HG03135 (cell line): ENCODE measurements around the gene RFX1.
"Not testable (repeated sequence)": the region's sequence is repeated elsewhere in the genome, so short reads cannot be mapped to it uniquely, and the experiment has no call there.

Experiments
- ATAC-seq: cut with Tn5 transposase; IDR thresholded peaks from one replicate; pipeline ENCODE4 v1.9.1; 2021; ENCODE audit warnings: mild to moderate bottlenecking, moderate library complexity; ENCODE audit not compliant: unreplicated experiment

Gene RFX1

GRCh38 chr19:13938301-13939064 lies 67.6 kb downstream of the RFX1 start, which contains the start of gene PODNL1:
PODNL1 (minus strand) TSS chr19:13938417; CDS start chr19:13938181, 236 bp downstream.
- ATAC-seq, result no peak

- ATAC-seq, result no peak
Observed at GRCh38 chr19:13937479-13938300, 68.4 kb downstream of the RFX1 start.

GRCh38 chr19:13935765-13936510 lies 70.2 kb downstream of the RFX1 start:
- no peak for ATAC-seq

DNA sequence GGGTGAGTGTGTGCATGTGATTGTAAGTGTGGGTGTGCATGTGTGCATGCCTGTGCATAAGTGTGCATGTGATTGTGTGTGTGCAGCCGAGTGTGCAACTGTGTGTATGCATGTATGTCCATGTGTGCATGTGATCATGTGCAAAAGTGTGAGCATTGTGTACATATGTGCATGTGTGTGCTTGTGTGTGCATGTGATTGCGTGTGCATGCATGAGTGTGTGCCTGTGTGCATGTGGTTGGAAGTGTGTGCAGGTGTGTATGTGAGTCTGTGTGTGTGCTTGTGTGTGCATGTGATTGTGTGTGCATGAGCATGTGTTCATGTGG lies 71.4 kb downstream of the RFX1 start:
- no peak for ATAC-seq

DNA sequence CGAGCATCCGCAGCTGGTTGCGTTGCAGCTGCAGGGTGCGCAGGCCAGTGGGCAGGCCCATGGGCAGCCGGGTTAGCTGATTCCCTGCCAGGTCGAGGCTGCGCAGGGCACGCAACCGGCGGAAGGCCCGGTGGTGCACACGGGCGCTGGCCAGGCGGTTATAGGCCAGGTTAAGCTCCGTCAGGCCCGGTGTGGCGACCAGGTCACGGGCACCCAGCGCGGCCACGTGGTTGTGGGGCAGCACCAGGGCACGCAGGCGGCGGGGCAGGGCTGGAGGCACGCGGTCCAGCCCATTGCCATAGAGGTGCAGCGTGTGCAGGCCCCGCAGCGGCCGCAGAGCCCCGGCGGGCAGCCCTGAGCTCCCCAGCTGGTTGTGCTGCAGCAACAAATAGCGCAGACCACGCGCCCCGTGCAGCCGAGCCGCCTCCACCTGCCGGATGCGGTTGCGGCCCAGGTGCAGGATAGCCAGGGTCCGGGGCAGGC lies 73.2 kb downstream of the RFX1 start:
- ATAC-seq, result no peak

DNA sequence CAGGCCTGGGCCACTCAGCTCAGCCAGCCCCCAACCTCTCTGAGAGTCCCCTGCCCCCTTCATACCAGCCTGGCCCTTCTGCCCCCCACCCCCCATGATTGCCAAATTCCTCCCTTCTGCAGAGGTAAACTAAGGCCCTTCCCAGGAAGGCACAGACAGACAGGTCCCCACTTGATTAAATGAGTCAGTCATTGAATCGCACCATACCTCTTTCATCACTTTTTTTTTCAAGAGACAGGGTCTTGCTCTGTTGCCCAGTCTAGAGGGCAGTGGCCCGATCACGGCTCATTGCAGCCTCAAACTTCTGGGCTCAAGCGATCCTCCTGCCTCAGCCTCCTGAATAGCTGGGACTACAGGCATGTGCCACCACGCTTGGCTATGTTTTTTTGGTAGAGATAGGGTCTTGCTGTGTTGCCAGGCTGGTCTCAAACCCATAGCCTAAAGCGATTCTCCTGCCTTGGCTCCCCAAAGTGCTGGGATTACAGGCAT lies 73.9 kb downstream of the RFX1 start:
- no peak for ATAC-seq

GRCh38 chr19:13931391-13932148 lies 74.5 kb downstream of the RFX1 start:
- no peak for ATAC-seq

GRCh38 chr19:13930402-13930801 lies 75.7 kb downstream of the RFX1 start:
- no peak for ATAC-seq

DNA sequence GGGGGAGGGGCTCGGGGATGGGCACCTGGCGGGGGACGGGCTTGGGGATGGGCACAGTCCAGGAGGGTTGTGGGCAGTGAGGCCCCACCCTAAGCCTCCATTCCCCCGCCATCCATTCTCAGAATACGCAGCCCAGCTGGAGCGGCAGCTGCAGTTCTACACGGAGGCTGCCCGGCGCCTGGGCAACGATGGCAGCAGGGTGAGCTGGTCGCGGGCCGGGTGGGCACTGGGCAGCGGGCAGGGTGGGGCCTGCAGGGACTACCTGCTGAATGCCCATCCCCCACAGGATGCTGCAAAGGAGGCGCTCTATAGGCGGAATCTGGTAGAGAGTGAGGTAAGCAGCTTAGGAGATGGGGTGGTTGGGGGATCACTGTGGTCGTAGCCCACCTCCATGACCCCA lies 76.2 kb downstream of the RFX1 start:
- ATAC-seq, result no peak

GRCh38 chr19:13929340-13929739 lies 76.8 kb downstream of the RFX1 start:
- no peak for ATAC-seq

DNA sequence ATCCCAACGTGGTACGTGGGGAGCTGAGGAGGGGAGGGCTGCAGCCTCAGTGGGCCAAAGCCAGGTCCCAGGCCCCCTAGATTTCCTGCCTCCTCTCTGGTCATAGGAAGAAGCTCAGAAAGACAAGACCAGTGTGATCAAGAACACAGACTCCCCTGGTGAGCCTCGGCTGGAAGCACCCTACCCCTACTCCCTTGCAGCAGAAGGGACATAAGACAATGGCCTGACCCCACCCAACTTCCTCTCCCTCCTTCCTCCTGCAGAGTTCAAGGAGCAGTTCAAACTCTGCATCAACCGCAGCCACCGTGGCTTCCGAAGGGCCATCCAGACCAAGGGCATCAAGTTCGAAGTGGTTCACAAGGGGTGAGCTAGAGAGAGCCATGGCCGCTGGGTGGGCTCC lies 79.4 kb downstream of the RFX1 start:
- no peak for ATAC-seq

GRCh38 chr19:13926010-13926409 lies 80.1 kb downstream of the RFX1 start:
- no peak for ATAC-seq

GRCh38 chr19:13923194-13923987 lies 82.7 kb downstream of the RFX1 start:
- ATAC-seq, result no peak

GRCh38 chr19:13922118-13922517 lies 84.0 kb downstream of the RFX1 start:
- ATAC-seq, result not testable (repeated sequence)

DNA sequence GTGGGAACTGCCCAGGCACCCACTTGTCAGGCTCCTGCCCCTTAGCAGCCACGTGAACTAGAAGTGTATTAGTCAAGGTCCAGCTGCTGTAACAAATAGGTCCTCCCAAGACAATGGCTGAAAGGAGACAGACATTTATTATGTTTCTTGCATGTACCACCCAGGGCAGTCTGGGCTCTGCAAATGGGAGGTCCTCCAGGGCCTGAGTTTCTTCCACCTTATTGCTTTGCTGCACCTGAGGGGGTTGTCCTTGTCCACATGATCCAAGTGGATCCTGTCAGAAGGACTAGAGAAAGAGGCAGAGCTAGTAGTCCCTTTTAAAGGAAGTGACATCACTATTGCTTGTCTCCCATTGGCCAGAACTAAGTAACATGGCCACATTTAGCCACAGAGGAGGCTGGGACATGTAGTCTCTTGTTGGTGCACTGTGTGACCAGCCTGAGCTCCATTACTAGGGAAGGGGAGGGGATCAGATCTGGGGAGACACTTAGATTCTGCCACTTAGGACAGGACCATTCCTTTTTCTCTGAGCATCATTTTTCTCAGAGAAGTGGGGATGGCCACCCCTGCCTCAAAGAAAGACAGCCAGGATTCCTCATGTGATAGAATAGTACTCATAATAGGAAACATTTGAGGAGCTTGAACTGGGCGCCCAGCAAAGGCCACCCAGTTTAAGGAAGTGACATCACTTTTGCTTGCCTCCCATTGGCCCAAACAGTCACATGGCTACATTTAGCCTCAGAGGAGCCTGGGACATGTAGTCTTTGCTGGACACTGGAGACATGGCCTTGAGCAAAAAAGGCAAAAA lies 85.0 kb downstream of the RFX1 start:
- ATAC-seq, result no peak

GRCh38 chr19:13920524-13920923 lies 85.6 kb downstream of the RFX1 start:
- ATAC-seq, result no peak

- no peak for ATAC-seq
Observed at GRCh38 chr19:13918726-13919411, 87.3 kb downstream of the RFX1 start.

DNA sequence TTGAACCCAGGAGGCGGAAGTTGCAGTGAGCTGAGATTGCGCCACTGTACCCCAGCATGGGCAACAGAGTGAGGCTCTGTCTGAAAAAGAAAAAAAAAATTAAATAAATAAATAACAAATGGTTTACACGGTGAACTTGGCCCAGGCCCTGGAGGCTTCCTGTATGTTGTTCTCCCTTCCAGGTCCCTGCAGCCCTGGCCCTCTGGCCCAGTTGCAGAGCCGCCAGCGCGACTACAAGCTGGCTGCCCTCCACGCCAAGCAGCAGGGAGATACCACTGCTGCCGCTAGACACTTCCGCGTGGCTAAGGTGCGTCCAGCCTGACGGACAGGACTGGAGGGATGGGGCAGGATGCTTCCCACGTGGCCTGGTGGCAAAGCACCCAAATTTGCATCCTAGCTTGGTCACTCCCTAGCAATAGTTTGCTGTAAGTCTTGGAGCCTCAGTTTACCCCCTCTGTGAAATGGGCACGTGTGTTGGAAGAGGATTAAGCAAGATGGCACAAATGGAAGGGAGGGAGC lies 88.2 kb downstream of the RFX1 start:
- no peak for ATAC-seq
